ENCODE measurements around the gene CDC34. TPM values are rescaled to one million over a fixed set of nuclear protein-coding genes. Genes with fewer than 3 reads are reported as not detected.

The CDC34 gene
- polyA plus RNA-seq, 1 experiment, result 34.0 TPM

DNA sequence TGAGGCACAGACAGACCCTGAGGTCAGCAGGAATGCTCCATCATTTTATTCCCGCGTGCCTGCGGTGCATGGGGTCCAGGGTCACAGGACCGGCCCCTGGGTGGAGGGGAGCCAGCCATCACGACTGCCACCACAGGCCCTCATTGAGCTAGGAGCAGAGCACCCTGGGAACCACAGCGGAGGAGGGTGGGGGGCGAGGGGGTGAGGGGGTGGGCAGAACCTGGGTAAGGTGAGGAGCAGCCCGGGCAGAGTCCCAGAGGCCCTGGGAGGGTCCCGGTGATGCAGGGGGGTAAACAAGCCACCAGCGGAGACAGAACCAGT is 36.5 kb upstream of the CDC34 start:
- TF ChIP-seq, protein P1, sequence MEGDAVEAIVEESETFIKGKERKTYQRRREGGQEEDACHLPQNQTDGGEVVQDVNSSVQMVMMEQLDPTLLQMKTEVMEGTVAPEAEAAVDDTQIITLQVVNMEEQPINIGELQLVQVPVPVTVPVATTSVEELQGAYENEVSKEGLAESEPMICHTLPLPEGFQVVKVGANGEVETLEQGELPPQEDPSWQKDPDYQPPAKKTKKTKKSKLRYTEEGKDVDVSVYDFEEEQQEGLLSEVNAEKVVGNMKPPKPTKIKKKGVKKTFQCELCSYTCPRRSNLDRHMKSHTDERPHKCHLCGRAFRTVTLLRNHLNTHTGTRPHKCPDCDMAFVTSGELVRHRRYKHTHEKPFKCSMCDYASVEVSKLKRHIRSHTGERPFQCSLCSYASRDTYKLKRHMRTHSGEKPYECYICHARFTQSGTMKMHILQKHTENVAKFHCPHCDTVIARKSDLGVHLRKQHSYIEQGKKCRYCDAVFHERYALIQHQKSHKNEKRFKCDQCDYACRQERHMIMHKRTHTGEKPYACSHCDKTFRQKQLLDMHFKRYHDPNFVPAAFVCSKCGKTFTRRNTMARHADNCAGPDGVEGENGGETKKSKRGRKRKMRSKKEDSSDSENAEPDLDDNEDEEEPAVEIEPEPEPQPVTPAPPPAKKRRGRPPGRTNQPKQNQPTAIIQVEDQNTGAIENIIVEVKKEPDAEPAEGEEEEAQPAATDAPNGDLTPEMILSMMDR (IDR thresholded peaks at IDR 0.05; ENCODE audit: low read depth, low read length), result no peak
- ChIA-PET POLR2A (no interaction called here), CTCF (interaction anchor here (1.3 to 2.5 kb wide), 2 partner anchors 10 to 11 kb away, joined by 4 to 16 read pairs; no protein-coding TSS in a partner anchor)
- H3K27ac ChIP-seq (ENCODE audit: low read depth, low read length), result no peak overlapping the region
- H3K27me3 ChIP-seq (ENCODE audit: control insufficient read depth, insufficient read depth, low read length), result peaks cover 22% of the 10 kb centered on the region
- no peak for DNase-seq (ENCODE audit: low read depth, low spot score)
- peaks cover 18% of the 10 kb centered on the region; the same call in 1 of the 2 replicates for H3K9me3 ChIP-seq (ENCODE audit: control insufficient read depth, insufficient read depth, low read length)
- H3K4me3 ChIP-seq (ENCODE audit: low read depth, low read length), result no peak overlapping the region

DNA sequence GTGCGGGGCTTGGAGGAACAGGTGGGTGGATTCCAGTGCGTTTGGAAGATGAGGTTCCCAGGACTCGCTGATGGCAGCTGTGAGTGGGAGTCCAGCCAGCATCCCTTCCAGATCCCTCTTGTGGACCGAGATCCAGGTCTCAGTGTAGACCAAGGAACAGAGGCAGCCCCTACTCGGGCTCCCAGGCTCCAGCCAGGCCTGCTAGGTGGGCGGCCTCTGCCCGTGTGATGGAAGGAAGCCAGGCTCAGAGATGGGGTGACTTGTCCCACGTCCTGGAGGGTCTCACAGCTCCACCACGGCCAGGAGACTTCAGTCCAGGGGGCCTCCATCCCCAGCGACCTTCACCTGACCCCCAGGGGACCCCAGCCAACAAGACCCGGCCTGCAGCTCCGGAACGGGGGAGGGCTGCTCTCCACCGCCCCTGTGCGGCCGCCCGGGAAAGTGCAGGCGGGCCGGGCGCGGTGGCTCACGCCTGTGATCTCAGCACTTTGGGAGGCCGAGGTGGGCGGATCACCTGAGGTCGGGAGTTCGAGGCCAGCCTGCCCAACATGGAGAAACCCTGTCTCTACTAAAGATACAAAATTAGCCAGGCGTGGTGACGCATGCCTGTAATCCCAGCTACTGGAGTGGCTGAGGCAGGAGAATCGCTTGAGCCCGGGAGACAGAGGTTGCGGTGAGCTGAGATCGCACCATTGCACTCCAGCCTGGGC is 36.0 kb upstream of the CDC34 start:
- H3K27ac ChIP-seq (ENCODE audit: low read depth, low read length), result no peak overlapping the region
- no peak for DNase-seq (ENCODE audit: low read depth, low spot score)
- TF ChIP-seq, protein P1 (IDR thresholded peaks at IDR 0.05; ENCODE audit: low read depth, low read length), result peak; percentile 68
- H3K27me3 ChIP-seq (ENCODE audit: control insufficient read depth, insufficient read depth, low read length), result peaks cover 22% of the 10 kb centered on the region
- ChIA-PET CTCF (interaction anchor here (1.3 to 2.5 kb wide), 2 partner anchors 9 to 11 kb away, joined by 4 to 16 read pairs; no protein-coding TSS in a partner anchor), POLR2A (no interaction called here)
- H3K9me3 ChIP-seq (ENCODE audit: control insufficient read depth, insufficient read depth, low read length), result peaks cover 18% of the 10 kb centered on the region; the same call in 1 of the 2 replicates
- no peak overlapping the region for H3K4me3 ChIP-seq (ENCODE audit: low read depth, low read length)

DNA sequence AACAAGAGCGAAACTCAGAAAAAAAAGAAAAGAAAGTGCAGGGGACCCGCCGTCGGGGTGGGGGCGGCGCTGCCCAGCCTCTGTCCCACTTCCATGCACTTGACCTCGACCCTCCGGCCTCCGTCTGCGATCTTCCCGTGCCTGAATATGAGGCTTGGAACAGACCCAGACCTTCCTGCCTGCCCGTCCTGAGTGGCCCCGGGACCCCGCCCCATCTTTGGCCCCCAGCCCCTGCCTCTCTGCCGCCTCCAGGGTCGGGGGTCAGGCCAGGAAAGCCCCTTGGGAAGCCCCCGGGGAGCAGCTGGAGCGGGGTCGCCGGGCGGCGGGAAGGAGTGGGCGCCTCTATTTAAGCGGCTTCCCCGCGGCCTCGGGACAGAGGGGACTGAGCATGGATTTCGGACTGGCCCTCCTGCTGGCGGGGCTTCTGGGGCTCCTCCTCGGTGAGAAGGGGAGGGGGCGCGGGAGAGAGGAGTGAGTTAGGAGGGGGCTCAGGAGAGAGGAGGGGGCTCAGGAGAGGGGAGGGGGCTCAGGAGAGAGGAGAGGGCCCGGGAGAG is 35.4 kb upstream of the CDC34 start, which contains the start of gene MADCAM1:
Gene MADCAM1, plus strand, starts transcription at position 375 of the 554 bp plus-strand sequence. Its CDS starts 14 bp downstream, at position 389.
- ChIA-PET POLR2A (no interaction called here), CTCF (interaction anchor here (1.3 to 2.5 kb wide), 2 partner anchors 8 to 10 kb away, joined by 4 to 16 read pairs; no protein-coding TSS in a partner anchor)
- TF ChIP-seq, protein P1 (IDR thresholded peaks at IDR 0.05; ENCODE audit: low read depth, low read length), result no peak
- Histone ChIP-seq H3K27me3 (ENCODE audit: control insufficient read depth, insufficient read depth, low read length) (peaks cover 22% of the 10 kb centered on the region), H3K27ac (ENCODE audit: low read depth, low read length) (no peak within 1 kb of the TSS), H3K4me3 (ENCODE audit: low read depth, low read length) (no peak within 1 kb of the TSS), H3K9me3 (ENCODE audit: control insufficient read depth, insufficient read depth, low read length) (peaks cover 17% of the 10 kb centered on the region; the same call in 1 of the 2 replicates)
- no peak for DNase-seq (ENCODE audit: low read depth, low spot score)

DNA sequence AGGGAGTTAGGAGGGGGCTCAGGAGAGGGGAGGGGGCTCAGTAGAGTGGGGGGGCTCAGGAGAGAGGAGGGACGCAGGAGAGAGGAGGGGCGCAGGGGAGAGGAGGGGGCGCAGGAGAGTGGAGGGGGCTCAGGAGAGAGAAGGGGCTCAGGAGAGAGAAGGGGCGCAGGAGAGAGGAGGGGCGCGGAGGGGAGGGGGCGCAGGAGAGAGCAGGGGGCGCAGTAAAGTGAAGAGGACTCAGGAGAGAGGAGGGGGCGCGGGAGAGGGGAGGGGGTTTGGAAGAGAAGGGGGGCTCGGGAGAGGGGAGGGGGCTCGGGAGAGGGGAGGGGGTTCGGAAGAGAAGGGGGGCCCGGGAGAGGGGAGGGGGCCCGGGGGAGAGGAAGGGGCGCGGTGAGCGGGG is 34.6 kb upstream of the CDC34 start:
- CTCF ChIA-PET, result no interaction called here
- peaks cover 14% of the 10 kb centered on the region; the same call in 1 of the 2 replicates for H3K9me3 ChIP-seq (ENCODE audit: control insufficient read depth, insufficient read depth, low read length)
- DNase-seq (ENCODE audit: low read depth, low spot score), result no peak

More for the DNA sequence above, 34.6 kb upstream of the CDC34 start:
- Histone ChIP-seq H3K27me3 (ENCODE audit: control insufficient read depth, insufficient read depth, low read length) (peaks cover 22% of the 10 kb centered on the region), H3K4me3 (ENCODE audit: low read depth, low read length) (no peak overlapping the region), H3K27ac (ENCODE audit: low read depth, low read length) (no peak overlapping the region)
- TF ChIP-seq, protein P1 (IDR thresholded peaks at IDR 0.05; ENCODE audit: low read depth, low read length), result no peak
- POLR2A ChIA-PET, result no interaction called here
